HS-5 (cell line): ENCODE results near the gene RFC5.
"Not testable (repeated sequence)": the region's sequence is repeated elsewhere in the genome, so short reads cannot be mapped to it uniquely, and the experiment has no call there.

Experiments used
- DNase-seq: peaks from one replicate; pipeline ENCODE4 v3.0.0-alpha.2; 2012; ENCODE audit warnings: low read depth

RFC5 gene

GRCh38 chr12:118016424-118017264, at the start of gene RFC5:
Gene RFC5 (plus strand): TSS chr12:118016703. CDS start chr12:118016828, 125 bp downstream.
- DNase-seq = peak; percentile 80

GRCh38 chr12:117967043-117967442, 49.5 kb upstream of the RFC5 start:
- no peak for DNase-seq

- no peak for DNase-seq
Observed at GRCh38 chr12:117967512-117967911, 49.0 kb upstream of the RFC5 start.

- DNase-seq = no peak
Observed at GRCh38 chr12:117968151-117968789, 48.2 kb upstream of the RFC5 start.

GRCh38 chr12:117968826-117969659, 47.5 kb upstream of the RFC5 start, which contains the start of gene KSR2:
Gene KSR2 (minus strand): TSS chr12:117968990. CDS start chr12:117968255, 735 bp downstream.
- no peak for DNase-seq

GRCh38 chr12:117970334-117970733, 46.2 kb upstream of the RFC5 start:
- no peak for DNase-seq

GRCh38 chr12:117972301-117972700, 44.2 kb upstream of the RFC5 start:
- DNase-seq = no peak

GRCh38 chr12:117975006-117975405, 41.5 kb upstream of the RFC5 start:
- no peak for DNase-seq

GRCh38 chr12:117977373-117977772, 39.1 kb upstream of the RFC5 start:
- no peak for DNase-seq

GRCh38 chr12:117980616-117981015, 35.9 kb upstream of the RFC5 start:
- no peak for DNase-seq

- no peak for DNase-seq
Observed at GRCh38 chr12:117981267-117981666, 35.2 kb upstream of the RFC5 start.

GRCh38 chr12:117985182-117985581, 31.3 kb upstream of the RFC5 start:
- DNase-seq = no peak

- peak; percentile 85 for DNase-seq
Observed at GRCh38 chr12:117986705-117987469, 29.6 kb upstream of the RFC5 start.

GRCh38 chr12:117994551-117995438, 21.7 kb upstream of the RFC5 start:
- DNase-seq = no peak

GRCh38 chr12:117998719-117999118, 17.8 kb upstream of the RFC5 start:
- no peak for DNase-seq

- DNase-seq = not testable (repeated sequence)
Observed at GRCh38 chr12:117999806-118000205, 16.7 kb upstream of the RFC5 start.

GRCh38 chr12:118010903-118011302, 5.6 kb upstream of the RFC5 start:
- no peak for DNase-seq

- DNase-seq = no peak
Observed at GRCh38 chr12:118011377-118011776, 5.1 kb upstream of the RFC5 start.

- DNase-seq = no peak
Observed at GRCh38 chr12:118011961-118012360, 4.5 kb upstream of the RFC5 start.

- no peak for DNase-seq
Observed at GRCh38 chr12:118013283-118013682, 3.2 kb upstream of the RFC5 start.

GRCh38 chr12:118015306-118015705, 1.2 kb upstream of the RFC5 start:
- DNase-seq = no peak
